GM21367 (cell line): ENCODE results near the gene SRSF2.
"Not testable (repeated sequence)": the region's sequence is repeated elsewhere in the genome, so short reads cannot be mapped to it uniquely, and the experiment has no call there.

Experiments used
- ATAC-seq: cut with Tn5 transposase; IDR thresholded peaks from one replicate; pipeline ENCODE4 v1.9.1; 2021; ENCODE audit not compliant: unreplicated experiment

Gene SRSF2

GRCh38 chr17:76737082-76737675 is at the start of gene SRSF2:
Gene SRSF2, minus strand, starts transcription at chr17:76737331. Its CDS starts 171 bp downstream, at chr17:76737160.
- peak; percentile 43 for ATAC-seq

GRCh38 chr17:76784926-76785325 is 47.8 kb upstream of the SRSF2 start:
- no peak for ATAC-seq

GRCh38 chr17:76783146-76783545 is 46.0 kb upstream of the SRSF2 start:
- no peak for ATAC-seq

- no peak for ATAC-seq
Observed at GRCh38 chr17:76781056-76781982, 44.2 kb upstream of the SRSF2 start.

- ATAC-seq: no peak
Observed at GRCh38 chr17:76775021-76775600, 38.0 kb upstream of the SRSF2 start.

GRCh38 chr17:76772842-76773525 is 35.9 kb upstream of the SRSF2 start:
- ATAC-seq: no peak

GRCh38 chr17:76758570-76758969 is 21.4 kb upstream of the SRSF2 start:
- ATAC-seq: no peak

- ATAC-seq: no peak
Observed at GRCh38 chr17:76757256-76757655, 20.1 kb upstream of the SRSF2 start.

GRCh38 chr17:76755285-76755684 is 18.2 kb upstream of the SRSF2 start:
- ATAC-seq: no peak

- ATAC-seq: no peak
Observed at GRCh38 chr17:76753061-76753961, 16.2 kb upstream of the SRSF2 start.

GRCh38 chr17:76752006-76752405 is 14.9 kb upstream of the SRSF2 start:
- ATAC-seq: no peak

GRCh38 chr17:76751416-76751993 is 14.4 kb upstream of the SRSF2 start:
- no peak for ATAC-seq

GRCh38 chr17:76748657-76749056 is 11.5 kb upstream of the SRSF2 start:
- ATAC-seq: no peak

GRCh38 chr17:76747716-76748363 is 10.7 kb upstream of the SRSF2 start:
- ATAC-seq: no peak

- ATAC-seq: not testable (repeated sequence)
Observed at GRCh38 chr17:76745785-76746184, 8.7 kb upstream of the SRSF2 start.

GRCh38 chr17:76744747-76745146 is 7.6 kb upstream of the SRSF2 start:
- no peak for ATAC-seq

- no peak for ATAC-seq
Observed at GRCh38 chr17:76742958-76743357, 5.8 kb upstream of the SRSF2 start.

GRCh38 chr17:76740329-76741118 is 3.4 kb upstream of the SRSF2 start:
- no peak for ATAC-seq
